ENCODE results near the gene TNRC18. TPM values are rescaled to one million over a fixed set of nuclear protein-coding genes. Genes with fewer than 3 reads are reported as not detected.

TNRC18 gene
- total and polyA plus RNA-seq, 9 of the 15 experiments (the other 6 are each of a cell fraction or from before 2014, with no cell fraction given) = 0.03 to 43.2 (median 18.0) TPM

GRCh38 chr7:5370454-5371353 lies 52.9 kb downstream of the TNRC18 start:
- no peak overlapping the region for H3K4me3 ChIP-seq
- intact Hi-C loops (cut with micrococcal nuclease) = no loop called here
- no peak overlapping the region for H2AFZ ChIP-seq (ENCODE audit: low read depth, low read length)
- TSS peak; percentile 38 for BruUV-seq (replicated peaks)
- CTCF ChIA-PET (ENCODE audit: low intra/inter-chr PET ratio) = no interaction called here
- POLR2A ChIA-PET = interaction anchor here (0.7 kb wide), 1 partner anchor 15 kb away, joined by 3 read pairs; no protein-coding TSS in a partner anchor
- WGBS (ENCODE audit: insufficient coverage, low coverage, missing lambda C conversion rate) = 94% methylated on average over 50 of the region's 55 CpGs
- no peak overlapping the region for H3K4me2 ChIP-seq (ENCODE audit: insufficient read depth, low read length)
- no peaks in the 10 kb centered on the region for H4K20me1 ChIP-seq (replicated peaks; ENCODE audit: control insufficient read depth, insufficient read depth, low read length)
- H3K9me3 ChIP-seq (replicated peaks; ENCODE audit: control insufficient read depth, insufficient read depth, low read depth, low read length) = no peaks in the 10 kb centered on the region
- H3K27ac ChIP-seq (ENCODE audit: extremely low read depth, low read depth, low read length) = no peak overlapping the region
- no peak overlapping the region for H3K9ac ChIP-seq (ENCODE audit: insufficient read depth in 1 of 2, low read depth in 2 of 2, low read length in 2 of 2)
- H3K4me1 ChIP-seq (replicated peaks in 1 of 2; ENCODE audit: control insufficient read depth in 2 of 2, insufficient read depth in 2 of 2, low read length in 2 of 2) = peaks cover 0 to 11% of the 10 kb centered on the region in 2 experiments; a peak in 1 of 5 replicates
- no peaks in the 10 kb centered on the region for H3K79me2 ChIP-seq (ENCODE audit: control insufficient read depth, insufficient read depth, low read length)
- H3K27me3 ChIP-seq (ENCODE audit: control insufficient read depth in 2 of 2, insufficient read depth in 2 of 2, low read length in 2 of 2) = no peaks in the 10 kb centered on the region
- ATAC-seq = no peak
- in situ Hi-C loops (cut with MboI) = no loop called here
- peaks cover 30% of the 10 kb centered on the region; the same call in 1 of the 3 replicates for H3K36me3 ChIP-seq (ENCODE audit: control insufficient read depth, insufficient read depth, low read length)
- DNase-seq (ENCODE audit: extremely low read depth in 1 of 4, low spot score in 3 of 4) = no peak
- H3K9me1 ChIP-seq (ENCODE audit: control insufficient read depth, insufficient read depth, low read length) = no peaks in the 10 kb centered on the region
- no peak for FAIRE-seq
- TF ChIP-seq XRCC5 (IDR thresholded peaks at IDR 0.05; ENCODE audit: low read depth, low read length) = no peak
- TF ChIP-seq MBD1 (CRISPR knock-in tag; IDR thresholded peaks at IDR 0.05) = no peak
- TF ChIP-seq NFRKB (IDR thresholded peaks at IDR 0.05; ENCODE audit: low read depth) = no peak
- no peak for TF ChIP-seq SRSF7 (optimal IDR thresholded peaks at IDR 0.05; ENCODE audit: low read depth, low read length)
- no peak for TF ChIP-seq ZNF3 (CRISPR knock-in tag; IDR thresholded peaks at IDR 0.05)
- peak; percentile 49 for TF ChIP-seq RBM22 (IDR thresholded peaks at IDR 0.05; ENCODE audit: low read depth, low read length, poor library complexity, severe bottlenecking)
- peak; percentile 28; the same call in 1 of the 2 replicates for TF ChIP-seq HNRNPL (IDR thresholded peaks at IDR 0.05; ENCODE audit: low read depth, low read length)
- no peak for TF ChIP-seq RBFOX2 (IDR thresholded peaks at IDR 0.05; ENCODE audit: low read depth, low read length)
- TF ChIP-seq CC2D1A (IDR thresholded peaks at IDR 0.05) = no peak
- no peak for TF ChIP-seq MBD2 (IDR thresholded peaks at IDR 0.05; ENCODE audit: borderline replicate concordance, low read depth)
- no peak for TF ChIP-seq ZSCAN29 (IDR thresholded peaks at IDR 0.05)
- no peak for TF ChIP-seq MECOM (CRISPR knock-in tag; IDR thresholded peaks at IDR 0.05)
